PC-9 (cell line): ENCODE measurements around the gene PRCD. TPM values are rescaled to one million over a fixed set of nuclear protein-coding genes. Genes with fewer than 3 reads are reported as not detected.

Experiments used
- BruUV-seq: library from RNA; stranded (reverse); fragments of 400-500 nt; replicated peaks from 2 replicates; lab custom pipeline; 2021; lab: Mats Ljungman, UMichigan
- CTCF ChIA-PET: fragments of 300-600 bp; sonication (Branson Sonifier 250); formaldehyde crosslinking; loops from one replicate; lab custom pipeline; 2022; ENCODE audit warnings: antibody characterized with exemption; lab: Charles Lee
- POLR2A ChIA-PET: fragments of 300-600 bp; sonication (Branson Sonifier 250); formaldehyde crosslinking; loops from one replicate; lab custom pipeline; 2022; ENCODE audit warnings: antibody characterized with exemption; ENCODE audit not compliant: unreplicated experiment; lab: Charles Lee
- DNase-seq, 2 experiments: peaks; one replicate each; pipeline versions ENCODE4 v3.0.0 to v3.0.0-alpha.2; 2015 to 2022; ENCODE audit warnings: mixed read lengths in 1 of 2
- H2AFZ ChIP-seq: fragments of 200-600 bp; sonication (generic); 2 replicates; pipeline ENCODE4 v1.8.1; 2017; ENCODE audit warnings: antibody characterized with exemption
- H3F3A ChIP-seq: fragments of 200-600 bp; sonication (generic); 2 replicates; pipeline ENCODE4 v1.8.1; 2017; ENCODE audit warnings: antibody characterized with exemption, mild to moderate bottlenecking, low read depth; ENCODE audit not compliant: insufficient read depth
- H3K27ac ChIP-seq: fragments of 200-600 bp; sonication (generic); 2 replicates; pipeline ENCODE4 v1.6.1; 2016; ENCODE audit warnings: mixed run types
- H3K27me3 ChIP-seq: fragments of 200-600 bp; sonication (generic); 2 replicates; pipeline ENCODE4 v1.6.1; 2016; ENCODE audit warnings: low read depth, mixed run types; ENCODE audit not compliant: insufficient read depth
- H3K36me3 ChIP-seq: fragments of 200-600 bp; sonication (generic); 2 replicates; pipeline ENCODE4 v1.6.1; 2016; ENCODE audit warnings: low read depth, mixed run types
- H3K4me1 ChIP-seq: fragments of 200-600 bp; sonication (generic); replicated peaks from 2 replicates; pipeline ENCODE4 v1.6.1; 2016; ENCODE audit warnings: mixed run types; ENCODE audit not compliant: insufficient read depth
- H3K4me2 ChIP-seq: fragments of 200-600 bp; sonication (generic); 2 replicates; pipeline ENCODE4 v1.6.1; 2017; ENCODE audit warnings: mixed run types
- H3K4me3 ChIP-seq: fragments of 200-600 bp; sonication (generic); 2 replicates; pipeline ENCODE4 v1.6.1; 2016; ENCODE audit warnings: mixed run types
- H3K79me2 ChIP-seq: fragments of 200-600 bp; sonication (generic); 2 replicates; pipeline ENCODE4 v1.6.1; 2017; ENCODE audit warnings: low read depth, mixed run types
- H3K9me2 ChIP-seq: fragments of 200-600 bp; sonication (generic); 2 replicates; pipeline ENCODE4 v1.8.1; 2017; ENCODE audit warnings: mild to moderate bottlenecking; ENCODE audit not compliant: insufficient read depth
- H3K9me3 ChIP-seq: fragments of 200-600 bp; sonication (generic); 2 replicates; pipeline ENCODE4 v1.8.1; 2016; ENCODE audit warnings: low read depth; ENCODE audit not compliant: insufficient read depth
- H4K20me1 ChIP-seq: fragments of 200-600 bp; sonication (generic); 2 replicates; pipeline ENCODE4 v1.8.1; 2017; ENCODE audit not compliant: insufficient read depth
- CTCF ChIP-seq: fragments of 200-600 bp; sonication (generic); conservative IDR thresholded peaks from 2 replicates; pipeline ENCODE4 v1.6.1; 2017; ENCODE audit warnings: mixed run types, antibody characterized with exemption, mild to moderate bottlenecking, moderate library complexity
- EZH2 ChIP-seq: fragments of 200-600 bp; sonication (generic); IDR thresholded peaks from 2 replicates; pipeline ENCODE4 v1.8.0; 2017; ENCODE audit warnings: antibody characterized with exemption, low read depth
- intact Hi-C: fragments of 100-400 bp; cut with micrococcal nuclease; formaldehyde crosslinking; loops from one replicate; pipeline ENCODE4 v1.10.0; 2022; ENCODE audit not compliant: unreplicated experiment
- total RNA-seq: library from RNA; stranded (reverse); gene quantifications from 2 replicates; pipeline ENCODE4 v1.2.3, GENCODE V29; 2021

Gene PRCD
- total RNA-seq, 1 experiment from 2014 or later, result 2.7 TPM

- H3K4me2 ChIP-seq, result no peak overlapping the region
- H3K4me1 ChIP-seq, result no peaks in the 10 kb centered on the region
- H3K4me3 ChIP-seq, result no peak overlapping the region
- no peaks in the 10 kb centered on the region for H3K79me2 ChIP-seq
- H2AFZ ChIP-seq, result no peak overlapping the region
- no peaks in the 10 kb centered on the region for H3F3A ChIP-seq
- no peak for DNase-seq
- H3K36me3 ChIP-seq, result no peaks in the 10 kb centered on the region
- BruUV-seq, result no TSS peak
- H3K27ac ChIP-seq, result no peak overlapping the region
- TF ChIP-seq CTCF (no peak), EZH2 (no peak)
- H3K27me3 ChIP-seq, result no peaks in the 10 kb centered on the region
- H4K20me1 ChIP-seq, result no peaks in the 10 kb centered on the region
- POLR2A ChIA-PET, result no interaction called here
- CTCF ChIA-PET, result no interaction called here
- no peaks in the 10 kb centered on the region for H3K9me2 ChIP-seq
- intact Hi-C loops, result no loop called here
- H3K9me3 ChIP-seq, result no peaks in the 10 kb centered on the region
Measured at GRCh38 chr17:76515274-76515949, 24.4 kb upstream of the PRCD start.

GRCh38 chr17:76517638-76518038 is 22.2 kb upstream of the PRCD start:
- Histone ChIP-seq H3K4me2 (no peak overlapping the region), H3K36me3 (no peaks in the 10 kb centered on the region), H4K20me1 (no peaks in the 10 kb centered on the region), H3K27ac (no peak overlapping the region), H3K4me3 (no peak overlapping the region), H2AFZ (no peak overlapping the region), H3K27me3 (no peaks in the 10 kb centered on the region), H3F3A (no peaks in the 10 kb centered on the region), H3K9me3 (no peaks in the 10 kb centered on the region), H3K79me2 (no peaks in the 10 kb centered on the region), H3K4me1 (no peaks in the 10 kb centered on the region), H3K9me2 (no peaks in the 10 kb centered on the region)
- ChIA-PET POLR2A (no interaction called here), CTCF (interaction anchor here (0.6 kb wide), 1 partner anchor 51 kb away, joined by 5 read pairs; no protein-coding TSS in a partner anchor)
- DNase-seq, result no peak
- no TSS peak for BruUV-seq
- TF ChIP-seq CTCF (no peak), EZH2 (no peak)
- intact Hi-C loops, result no loop called here

- no peaks in the 10 kb centered on the region for H3K27me3 ChIP-seq
- ChIA-PET CTCF (interaction anchor here (0.7 to 0.9 kb wide), 3 partner anchors 16 to 549 kb away, joined by 6 to 16 read pairs (median 13); partner anchors contain the start of gene ST6GALNAC2), POLR2A (no interaction called here)
- H3K9me3 ChIP-seq, result no peaks in the 10 kb centered on the region
- no peaks in the 10 kb centered on the region for H3K79me2 ChIP-seq
- no peak overlapping the region for H3K27ac ChIP-seq
- no peaks in the 10 kb centered on the region; the same call in 1 of the 2 replicates for H3K4me1 ChIP-seq
- DNase-seq, result no peak
- BruUV-seq, result no TSS peak
- H3K36me3 ChIP-seq, result no peaks in the 10 kb centered on the region
- no peak overlapping the region for H2AFZ ChIP-seq
- intact Hi-C loops, result no loop called here
- no peaks in the 10 kb centered on the region for H3F3A ChIP-seq
- H3K9me2 ChIP-seq, result no peaks in the 10 kb centered on the region
- no peak for TF ChIP-seq CTCF
- TF ChIP-seq EZH2, result no peak
- no peaks in the 10 kb centered on the region for H4K20me1 ChIP-seq
- no peak overlapping the region for H3K4me2 ChIP-seq
- no peak overlapping the region for H3K4me3 ChIP-seq
Measured at GRCh38 chr17:76519048-76519966, 20.5 kb upstream of the PRCD start.
